ENCODE data around the gene ISL1.

- no peak for TF ChIP-seq TEAD4 (IDR thresholded peaks at IDR 0.05)
- TF ChIP-seq TCF12 (IDR thresholded peaks at IDR 0.05; ENCODE audit: low read depth) = no peak
- TF ChIP-seq EGR1 (IDR thresholded peaks at IDR 0.05) = no peak
- no peak for TF ChIP-seq CREB1 (IDR thresholded peaks at IDR 0.05; ENCODE audit: low read depth)
- TF ChIP-seq NFIC (IDR thresholded peaks at IDR 0.05) = no peak
- TF ChIP-seq REST (IDR thresholded peaks at IDR 0.05; ENCODE audit: low read depth) = no peak
- TF ChIP-seq MAX (IDR thresholded peaks at IDR 0.05) = no peak
- TF ChIP-seq EP300 (IDR thresholded peaks at IDR 0.05; ENCODE audit: borderline replicate concordance) = no peak
- no peak for TF ChIP-seq TAF1 (IDR thresholded peaks at IDR 0.05; ENCODE audit: low read depth)
- TF ChIP-seq CEBPB (IDR thresholded peaks at IDR 0.05) = no peak
Measured at GRCh38 chr5:51397996-51398395, 14.7 kb downstream of the ISL1 start.
